Right atrium auricular region (tissue), 2 donors: Measurements from ENCODE around the gene DNAJA4. TPM values are rescaled to one million over a fixed set of nuclear protein-coding genes. Genes with fewer than 3 reads are reported as not detected.

Experiments
- DNase-seq: peaks from one replicate; pipeline ENCODE4 v3.0.0-alpha.2; 2019; ENCODE audit warnings: low spot score
- H3K27ac ChIP-seq, 2 donors: fragments of 200-600 bp; sonication (generic); 1 replicate in 1 of 2; 2 replicates in 1 of 2; pipeline ENCODE4 v1.5.1; 2016 to 2019
- H3K27me3 ChIP-seq, 2 donors: fragments of 200-600 bp; sonication (generic); one replicate each; pipeline versions ENCODE4 v1.5.1 to v1.6.0; 2017 to 2019
- H3K36me3 ChIP-seq: fragments of 200-600 bp; sonication (generic); one replicate; pipeline ENCODE4 v1.5.1; 2016
- H3K4me1 ChIP-seq, 2 donors: fragments of 200-600 bp; sonication (generic); one replicate each; pipeline versions ENCODE4 v1.5.1 to v1.6.0; 2017 to 2019
- H3K4me3 ChIP-seq, 2 donors: fragments of 200-600 bp; sonication (generic); 1 replicate in 1 of 2; 2 replicates in 1 of 2; pipeline ENCODE4 v1.5.1; 2017 to 2019; ENCODE audit warnings: mild to moderate bottlenecking in 1 of 2, moderate library complexity in 1 of 2
- H3K9me3 ChIP-seq, 2 donors: fragments of 200-600 bp; sonication (generic); one replicate each; pipeline ENCODE4 v1.5.1; 2019
- CTCF ChIP-seq, 2 donors: fragments of 200-600 bp; sonication (generic); IDR thresholded peaks; one replicate each; pipeline ENCODE4 v1.5.1; 2019; ENCODE audit warnings: antibody characterized with exemption in 2 of 2
- total RNA-seq, 2 donors: library from RNA; depleted of rRNA; stranded (reverse); fragments of >200 nt; gene quantifications; one replicate each; pipeline ENCODE4 v1.1.0, GENCODE V29; 2016

DNAJA4 gene
- total RNA-seq, 2 donors from 2014 or later: 70.0 to 78.0 TPM

GRCh38 chr15:78247911-78248310 lies 16.5 kb upstream of the DNAJA4 start:
- Histone ChIP-seq H3K4me1 (peaks cover 0 to 10% of the 10 kb centered on the region in 2 donors), H3K4me3 (no peak overlapping the region), H3K27ac (no peak overlapping the region), H3K36me3 (no peaks in the 10 kb centered on the region), H3K27me3 (no peaks in the 10 kb centered on the region), H3K9me3 (no peaks in the 10 kb centered on the region)
- no peak for DNase-seq
- no peak for TF ChIP-seq CTCF (IDR thresholded peaks at IDR 0.05)

GRCh38 chr15:78249131-78249530 lies 15.2 kb upstream of the DNAJA4 start:
- H3K4me1 ChIP-seq: peaks cover 0 to under 1% of the 10 kb centered on the region in 2 donors
- H3K36me3 ChIP-seq: no peaks in the 10 kb centered on the region
- H3K9me3 ChIP-seq: no peaks in the 10 kb centered on the region
- H3K27ac ChIP-seq: no peak overlapping the region
- no peak for DNase-seq
- H3K4me3 ChIP-seq: no peak overlapping the region
- no peaks in the 10 kb centered on the region for H3K27me3 ChIP-seq
- TF ChIP-seq CTCF (IDR thresholded peaks at IDR 0.05): no peak

GRCh38 chr15:78251136-78251535 lies 13.2 kb upstream of the DNAJA4 start:
- Histone ChIP-seq H3K4me1 (no peaks in the 10 kb centered on the region), H3K4me3 (no peak overlapping the region), H3K9me3 (no peaks in the 10 kb centered on the region), H3K27me3 (no peaks in the 10 kb centered on the region), H3K36me3 (no peaks in the 10 kb centered on the region), H3K27ac (no peak overlapping the region)
- no peak for TF ChIP-seq CTCF (IDR thresholded peaks at IDR 0.05)
- DNase-seq: no peak

GRCh38 chr15:78255421-78256043 lies 8.8 kb upstream of the DNAJA4 start:
- H3K4me1 ChIP-seq: no peaks in the 10 kb centered on the region
- no peak overlapping the region for H3K4me3 ChIP-seq
- no peak for TF ChIP-seq CTCF (IDR thresholded peaks at IDR 0.05)
- no peak for DNase-seq
- no peaks in the 10 kb centered on the region for H3K36me3 ChIP-seq
- H3K27me3 ChIP-seq: no peaks in the 10 kb centered on the region
- H3K27ac ChIP-seq: no peak overlapping the region
- no peaks in the 10 kb centered on the region for H3K9me3 ChIP-seq

DNA sequence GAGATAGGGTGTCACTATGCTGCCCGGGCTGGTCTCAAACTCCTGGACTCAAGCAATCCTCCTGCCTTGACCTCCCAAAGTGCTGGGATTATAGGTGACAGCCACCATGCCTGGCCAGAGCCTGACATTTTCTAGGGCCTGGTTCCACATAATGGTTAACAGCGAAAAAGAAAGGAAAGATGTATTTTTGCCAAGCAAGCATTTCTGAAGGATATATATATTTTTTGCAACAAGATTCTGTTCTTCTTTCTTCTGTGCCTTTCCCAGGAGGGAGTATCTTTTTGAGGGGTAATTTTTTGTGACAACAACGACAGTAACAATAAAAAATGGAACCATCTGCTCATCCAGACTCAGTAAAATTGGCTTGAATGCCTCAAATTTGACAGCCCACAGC lies 8.3 kb upstream of the DNAJA4 start:
- no peaks in the 10 kb centered on the region for H3K36me3 ChIP-seq
- DNase-seq: no peak
- no peak overlapping the region for H3K27ac ChIP-seq
- no peaks in the 10 kb centered on the region for H3K4me1 ChIP-seq
- no peak overlapping the region for H3K4me3 ChIP-seq
- H3K27me3 ChIP-seq: no peaks in the 10 kb centered on the region
- no peak for TF ChIP-seq CTCF (IDR thresholded peaks at IDR 0.05)
- no peaks in the 10 kb centered on the region for H3K9me3 ChIP-seq

DNA sequence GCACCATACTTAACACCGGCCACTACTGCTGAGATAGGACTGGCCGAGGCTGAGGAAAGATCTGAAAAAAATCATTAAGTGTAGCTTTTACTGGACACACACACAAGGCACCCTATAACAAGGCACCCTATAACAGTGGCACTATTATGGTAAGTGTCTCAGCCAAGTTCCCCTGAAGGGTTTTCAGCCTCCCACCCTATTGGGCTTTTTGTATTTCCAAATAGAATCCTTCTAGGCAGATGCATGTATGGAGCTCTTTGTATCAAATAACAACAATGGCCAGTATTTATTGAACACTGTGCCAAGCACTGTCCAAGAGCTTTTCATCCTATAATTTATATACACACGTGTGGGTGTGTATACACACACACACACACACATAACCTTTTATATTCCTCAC lies 6.7 kb upstream of the DNAJA4 start:
- Histone ChIP-seq H3K27ac (no peak overlapping the region), H3K4me3 (no peak overlapping the region), H3K36me3 (no peaks in the 10 kb centered on the region), H3K9me3 (no peaks in the 10 kb centered on the region), H3K27me3 (no peaks in the 10 kb centered on the region), H3K4me1 (no peaks in the 10 kb centered on the region)
- TF ChIP-seq CTCF (IDR thresholded peaks at IDR 0.05): no peak
- no peak for DNase-seq
